RWPE1 (cell line): ENCODE data around the gene RFX2.

Experiments used
- CTCF ChIA-PET: fragments of 350-600 bp; sonication (Branson Sonifier 250); formaldehyde crosslinking; extraction: SDS; loops from one replicate; lab custom pipeline; 2021; lab: Yijun Ruan, JAX
- POLR2A ChIA-PET: fragments of 400-600 bp; formaldehyde crosslinking; extraction: SDS; loops from one replicate; lab custom pipeline; 2020; ENCODE audit warnings: antibody characterized with exemption; ENCODE audit not compliant: low non-redundant PET; lab: Yijun Ruan, JAX
- DNase-seq: peaks from one replicate; pipeline ENCODE4 v3.0.0; 2012; ENCODE audit warnings: low spot score
- H3K27ac ChIP-seq: fragments of 450-650 bp; 2 replicates; pipeline ENCODE4 v1.5.1; 2017
- TF ChIP-seq, protein P1 (sequence below): fragments of 450-650 bp; conservative IDR thresholded peaks from 2 replicates; pipeline ENCODE4 v1.5.1; 2017; ENCODE audit warnings: low read depth, mild to moderate bottlenecking

The RFX2 gene

GRCh38 chr19:6110360-6110977 is at the start of gene RFX2:
RFX2 (minus strand) TSS chr19:6110500; CDS start chr19:6047496, 63,004 bp downstream.
- H3K27ac ChIP-seq, result peak within 1 kb of the TSS; percentile 95
- DNase-seq, result peak; percentile 98
- ChIA-PET POLR2A (interaction anchor here (0.7 to 0.9 kb wide), 2 partner anchors 37 to 361 kb away, joined by 3 read pairs; no protein-coding TSS in a partner anchor), CTCF (interaction anchor here (0.7 kb wide), 1 partner anchor 66 kb away, joined by 3 read pairs; no protein-coding TSS in a partner anchor)
- TF ChIP-seq, protein P1, sequence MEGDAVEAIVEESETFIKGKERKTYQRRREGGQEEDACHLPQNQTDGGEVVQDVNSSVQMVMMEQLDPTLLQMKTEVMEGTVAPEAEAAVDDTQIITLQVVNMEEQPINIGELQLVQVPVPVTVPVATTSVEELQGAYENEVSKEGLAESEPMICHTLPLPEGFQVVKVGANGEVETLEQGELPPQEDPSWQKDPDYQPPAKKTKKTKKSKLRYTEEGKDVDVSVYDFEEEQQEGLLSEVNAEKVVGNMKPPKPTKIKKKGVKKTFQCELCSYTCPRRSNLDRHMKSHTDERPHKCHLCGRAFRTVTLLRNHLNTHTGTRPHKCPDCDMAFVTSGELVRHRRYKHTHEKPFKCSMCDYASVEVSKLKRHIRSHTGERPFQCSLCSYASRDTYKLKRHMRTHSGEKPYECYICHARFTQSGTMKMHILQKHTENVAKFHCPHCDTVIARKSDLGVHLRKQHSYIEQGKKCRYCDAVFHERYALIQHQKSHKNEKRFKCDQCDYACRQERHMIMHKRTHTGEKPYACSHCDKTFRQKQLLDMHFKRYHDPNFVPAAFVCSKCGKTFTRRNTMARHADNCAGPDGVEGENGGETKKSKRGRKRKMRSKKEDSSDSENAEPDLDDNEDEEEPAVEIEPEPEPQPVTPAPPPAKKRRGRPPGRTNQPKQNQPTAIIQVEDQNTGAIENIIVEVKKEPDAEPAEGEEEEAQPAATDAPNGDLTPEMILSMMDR, result no peak

- no peak overlapping the region for H3K27ac ChIP-seq
- no peak for DNase-seq
- POLR2A ChIA-PET, result no interaction called here
- CTCF ChIA-PET, result no interaction called here
- TF ChIP-seq, protein P1, result no peak
Observed at GRCh38 chr19:6156033-6156432, 45.7 kb upstream of the RFX2 start.

DNA sequence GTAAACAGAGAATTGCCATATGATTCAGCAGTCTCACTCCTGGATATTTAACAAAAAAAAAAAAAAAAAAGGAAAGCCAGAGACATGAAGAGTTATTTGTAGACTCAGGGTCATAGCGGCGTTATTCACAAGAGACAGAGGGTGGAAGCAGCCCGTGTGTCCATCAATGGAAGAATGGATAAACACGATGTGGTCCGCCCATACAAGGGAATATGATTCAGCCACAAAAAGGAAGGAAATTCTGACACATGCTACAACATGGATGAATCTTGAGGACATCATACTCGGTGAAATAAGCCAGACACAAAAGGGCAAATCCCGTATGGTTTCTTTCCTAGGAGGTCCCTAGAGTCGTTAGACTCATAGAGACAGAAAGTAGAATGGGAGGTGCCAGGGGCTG is 40.0 kb upstream of the RFX2 start:
- CTCF ChIA-PET, result interaction anchor here (0.6 kb wide), 1 partner anchor 813 kb away, joined by 5 read pairs; no protein-coding TSS in a partner anchor
- H3K27ac ChIP-seq, result no peak overlapping the region
- TF ChIP-seq, protein P1, result no peak
- POLR2A ChIA-PET, result no interaction called here
- no peak for DNase-seq

DNA sequence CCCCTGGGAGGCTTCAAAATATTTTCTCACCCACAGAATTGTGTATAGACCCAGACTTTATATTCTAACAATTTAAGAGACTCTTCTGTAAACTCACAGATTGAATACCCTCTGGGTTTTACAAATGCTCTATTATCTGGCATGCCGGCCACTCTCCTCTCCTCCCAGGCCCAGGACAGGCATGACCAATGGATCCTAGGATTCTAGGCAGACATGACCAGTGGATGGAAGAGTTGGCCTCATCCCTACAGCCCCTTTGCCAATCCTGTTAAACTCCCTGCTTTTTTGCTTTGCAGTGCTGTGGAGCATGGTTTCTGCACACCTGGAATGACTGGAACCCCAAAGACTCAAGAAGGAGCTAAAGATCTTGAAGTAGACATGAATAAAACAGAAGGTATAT is 30.9 kb upstream of the RFX2 start:
- DNase-seq, result no peak
- no peak overlapping the region for H3K27ac ChIP-seq
- POLR2A ChIA-PET, result no interaction called here
- TF ChIP-seq, protein P1, result no peak
- CTCF ChIA-PET, result no interaction called here

DNA sequence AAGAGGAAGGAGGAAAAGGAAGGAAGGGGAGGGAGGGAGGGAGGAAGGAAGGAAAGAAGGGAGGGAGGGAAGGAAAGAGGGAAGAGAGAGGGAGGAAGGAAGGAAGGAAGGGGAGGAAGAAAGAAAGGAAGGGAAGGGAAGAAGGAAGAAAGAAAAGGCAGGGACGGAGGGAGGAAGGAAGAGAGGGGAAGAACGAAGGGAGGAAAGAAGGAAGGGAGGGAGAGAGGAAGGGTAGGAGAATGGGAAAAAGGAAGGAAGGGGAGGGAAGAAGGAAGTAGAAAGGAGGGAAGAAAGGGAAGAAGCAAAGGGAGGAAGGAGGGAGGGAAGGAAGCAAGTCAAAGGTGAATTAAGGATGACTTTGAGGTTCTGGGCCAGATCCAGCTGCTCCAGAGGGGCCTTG is 28.2 kb upstream of the RFX2 start:
- POLR2A ChIA-PET, result no interaction called here
- CTCF ChIA-PET, result no interaction called here
- TF ChIP-seq, protein P1, result no peak
- DNase-seq, result no peak
- H3K27ac ChIP-seq, result no peak overlapping the region

DNA sequence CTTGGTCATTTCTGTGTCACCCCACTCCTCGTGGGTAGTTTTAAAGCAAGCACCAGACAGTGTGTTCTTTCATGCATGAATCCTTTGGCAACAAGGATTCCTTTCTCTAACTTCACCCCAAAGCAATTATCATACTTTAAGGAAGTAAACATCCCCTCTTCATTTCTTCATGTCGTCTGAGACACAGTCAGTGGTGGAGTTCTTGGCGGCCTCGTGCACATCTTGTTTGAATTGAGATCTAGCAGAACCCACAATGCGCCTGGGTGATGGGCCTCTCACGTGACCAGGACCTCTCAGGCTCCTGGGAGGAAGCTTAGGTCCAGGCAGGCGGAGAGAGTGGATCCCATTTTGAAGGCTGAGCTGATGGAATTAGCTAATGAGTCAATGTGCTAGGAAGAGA is 27.8 kb upstream of the RFX2 start:
- ChIA-PET POLR2A (no interaction called here), CTCF (interaction anchor here (0.6 kb wide), 1 partner anchor 132 kb away, joined by 7 read pairs; no protein-coding TSS in a partner anchor)
- no peak overlapping the region for H3K27ac ChIP-seq
- TF ChIP-seq, protein P1, result no peak
- DNase-seq, result no peak
